GM10847 (cell line): ENCODE measurements around the gene SNX3.

Experiments used
- POLR2A ChIP-seq: IDR thresholded peaks from 2 replicates; pipeline ENCODE4 v1.6.1; 2011; ENCODE audit not compliant: insufficient read length; ENCODE audit errors: extremely low read depth

Gene SNX3

GRCh38 chr6:108275976-108276375 lies 15.1 kb upstream of the SNX3 start:
- no peak for TF ChIP-seq POLR2A

DNA sequence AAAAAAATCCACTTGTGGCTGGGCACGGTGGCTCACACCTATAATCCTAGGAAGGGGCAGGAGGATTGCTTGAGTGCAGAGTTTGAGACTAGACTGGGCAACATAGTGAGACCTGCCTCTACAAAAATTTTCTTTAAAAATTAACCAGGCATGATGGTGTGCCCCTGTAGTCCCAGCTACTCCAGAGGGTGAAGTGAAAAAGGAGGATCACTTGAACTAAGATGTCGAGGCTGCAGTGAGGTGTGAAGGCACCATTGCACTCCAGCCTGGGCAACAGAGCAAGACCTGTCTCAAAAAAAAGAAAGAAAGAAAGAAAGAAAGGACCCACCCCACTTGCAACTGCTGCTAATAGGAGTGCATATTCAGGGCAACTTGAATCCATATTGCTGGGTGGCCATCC lies 13.7 kb upstream of the SNX3 start:
- no peak for TF ChIP-seq POLR2A

GRCh38 chr6:108268845-108269244 lies 8.0 kb upstream of the SNX3 start:
- TF ChIP-seq POLR2A = no peak

- TF ChIP-seq POLR2A = no peak
Observed at GRCh38 chr6:108263371-108263770, 2.5 kb upstream of the SNX3 start.

GRCh38 chr6:108260126-108260808 lies 573 bp downstream of the SNX3 start:
- TF ChIP-seq POLR2A = no peak

DNA sequence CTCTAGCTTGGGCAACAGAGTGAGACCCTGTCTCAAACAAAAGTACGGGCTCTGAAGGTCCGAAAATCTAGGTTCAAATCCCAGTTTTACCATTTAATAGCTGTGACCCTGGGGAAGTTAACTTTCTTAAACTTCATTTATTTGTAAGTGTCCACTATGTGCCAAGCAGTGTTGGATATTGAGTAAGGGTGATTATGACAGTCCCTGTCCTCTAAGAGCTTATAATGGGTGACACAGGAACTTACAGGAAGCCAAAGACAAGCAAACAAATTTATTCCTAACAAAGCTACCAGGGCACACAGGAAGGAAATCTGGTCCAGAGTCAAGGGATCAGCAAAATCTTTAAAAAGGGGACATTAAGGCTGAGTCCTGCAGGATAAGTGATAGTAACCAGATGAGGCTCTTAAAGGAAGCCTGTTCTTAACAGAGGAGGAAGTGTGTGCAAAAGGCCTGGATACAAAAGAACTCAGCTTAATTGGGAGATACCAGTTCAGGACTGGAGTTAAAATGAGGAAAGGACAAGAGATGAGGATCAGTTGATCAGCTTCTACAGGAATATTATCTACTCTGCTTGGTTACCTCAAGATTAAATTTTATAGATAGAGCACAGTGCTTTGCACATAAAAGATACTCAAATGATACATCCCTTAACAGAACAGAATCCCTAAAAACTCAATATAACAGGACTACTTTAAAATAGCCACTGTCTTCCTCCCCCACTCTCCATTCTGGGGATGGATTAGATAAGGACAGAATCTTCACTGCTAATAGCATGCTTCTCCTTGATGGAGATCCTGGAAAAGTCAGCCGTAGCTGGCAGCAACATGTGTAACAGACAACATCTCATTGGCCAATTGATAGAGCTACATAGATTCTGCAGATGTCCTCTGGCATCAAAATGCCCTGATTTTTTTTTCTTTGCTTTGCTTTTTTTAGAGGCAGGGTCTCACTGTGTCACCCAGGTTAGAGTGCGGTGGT lies 6.1 kb downstream of the SNX3 start:
- TF ChIP-seq POLR2A = no peak

DNA sequence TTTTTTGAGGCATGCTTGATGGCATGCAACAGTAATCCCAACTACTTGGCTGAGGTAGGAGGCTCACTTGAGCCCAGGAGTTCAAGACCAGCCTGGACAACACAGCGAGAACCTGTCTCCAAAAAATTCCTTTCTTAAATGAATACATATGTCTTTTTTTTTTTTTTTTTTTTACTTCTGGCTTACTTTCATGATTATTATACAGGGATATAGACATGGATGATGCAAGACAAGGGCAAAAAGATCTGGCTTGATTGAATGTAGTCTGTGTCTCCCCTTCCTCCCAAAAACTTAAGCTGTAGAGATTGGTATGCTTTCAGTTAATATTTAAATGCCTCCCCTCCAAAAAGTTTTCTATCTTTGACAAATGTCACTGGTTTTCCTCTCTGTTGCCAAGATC lies 7.6 kb downstream of the SNX3 start:
- TF ChIP-seq POLR2A = no peak

- TF ChIP-seq POLR2A = no peak
Observed at GRCh38 chr6:108252055-108252454, 8.8 kb downstream of the SNX3 start.

DNA sequence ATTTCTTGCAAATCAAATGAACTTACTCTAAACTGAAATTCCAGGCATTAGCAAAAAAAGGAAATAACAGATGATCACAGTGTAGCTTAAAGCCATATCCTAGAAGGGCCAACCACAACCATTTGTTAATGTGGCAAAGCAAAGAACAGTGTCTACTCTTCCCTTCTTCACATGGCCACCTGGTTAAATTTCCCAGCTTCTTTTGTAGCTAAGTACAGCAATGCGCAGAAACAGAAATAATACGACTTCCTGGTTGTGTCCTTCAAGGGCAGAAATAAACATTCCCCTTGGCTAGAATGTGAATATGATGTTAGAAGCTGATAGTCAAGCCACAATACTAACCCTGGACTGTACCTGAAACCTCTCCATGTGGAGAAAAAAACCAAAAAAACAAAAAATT lies 9.6 kb downstream of the SNX3 start:
- no peak for TF ChIP-seq POLR2A

DNA sequence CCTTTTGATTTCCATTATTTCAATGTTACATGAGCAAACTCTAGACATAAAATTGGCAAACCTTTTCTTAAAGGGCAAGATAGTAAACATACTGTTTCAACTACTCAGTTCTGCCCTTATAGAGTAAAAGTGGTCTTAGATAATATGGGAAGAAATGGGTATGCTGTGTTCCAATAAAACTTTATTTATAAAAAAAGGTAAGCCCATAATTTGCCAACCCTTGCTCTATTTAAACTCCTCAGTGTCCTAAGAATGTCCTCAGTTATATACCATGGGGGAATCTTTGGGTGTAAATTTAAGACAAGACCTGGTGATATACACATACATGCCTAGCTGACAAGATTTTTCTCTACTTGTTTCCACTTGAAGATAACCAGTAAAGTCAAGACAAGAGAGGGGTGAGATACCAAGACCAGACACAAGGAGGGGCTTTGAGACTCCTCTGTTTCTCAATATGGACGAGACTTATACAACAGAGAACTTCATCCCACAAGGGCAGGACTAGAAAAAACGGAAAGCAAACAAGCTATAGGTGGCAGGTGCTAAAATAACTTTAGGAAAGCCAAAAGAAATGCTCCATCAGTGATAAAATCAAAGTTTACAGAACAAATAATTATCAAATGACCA lies 10.5 kb downstream of the SNX3 start:
- no peak for TF ChIP-seq POLR2A

GRCh38 chr6:108247965-108248536 lies 12.8 kb downstream of the SNX3 start:
- TF ChIP-seq POLR2A = no peak

DNA sequence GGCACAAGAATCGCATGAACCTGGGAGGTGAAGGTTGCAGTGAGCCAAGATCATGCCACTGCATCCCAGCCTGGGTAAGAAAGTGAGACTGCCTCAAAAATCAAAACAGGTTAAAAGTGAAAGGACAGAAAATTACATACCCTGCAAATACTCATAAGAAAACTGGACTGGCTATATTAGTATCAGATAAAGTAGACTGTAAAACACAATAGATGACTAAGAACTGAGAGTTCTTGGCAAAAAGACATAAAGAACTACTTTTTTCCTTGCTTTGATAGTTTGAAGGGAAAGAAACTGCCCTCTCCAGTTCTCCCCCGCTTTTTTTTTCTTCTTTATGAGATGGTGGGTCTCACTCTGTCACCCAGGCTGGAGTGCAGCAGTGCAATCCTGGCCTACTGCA lies 17.0 kb downstream of the SNX3 start:
- TF ChIP-seq POLR2A = no peak

GRCh38 chr6:108242721-108243120 lies 18.1 kb downstream of the SNX3 start:
- no peak for TF ChIP-seq POLR2A

DNA sequence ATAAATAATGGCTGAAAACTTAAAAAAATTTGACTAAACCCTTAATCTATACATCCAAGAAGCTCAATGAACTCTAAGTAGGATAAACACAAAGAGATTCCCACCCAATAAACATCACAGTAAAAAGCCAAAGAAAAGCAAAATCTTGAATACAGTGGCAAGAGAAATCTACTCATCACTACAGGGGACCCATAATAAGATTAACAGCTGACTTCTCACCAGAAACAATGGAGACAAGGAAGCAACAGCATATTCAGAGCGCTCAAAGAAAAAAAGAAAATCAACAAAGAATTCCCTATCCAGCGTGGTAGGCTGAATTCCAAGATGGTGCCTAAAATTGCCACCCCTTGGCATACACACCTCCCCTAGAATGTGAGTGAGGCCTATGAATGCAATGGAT lies 18.6 kb downstream of the SNX3 start:
- no peak for TF ChIP-seq POLR2A

- TF ChIP-seq POLR2A = no peak
Observed at GRCh38 chr6:108238322-108238721, 22.5 kb downstream of the SNX3 start.

DNA sequence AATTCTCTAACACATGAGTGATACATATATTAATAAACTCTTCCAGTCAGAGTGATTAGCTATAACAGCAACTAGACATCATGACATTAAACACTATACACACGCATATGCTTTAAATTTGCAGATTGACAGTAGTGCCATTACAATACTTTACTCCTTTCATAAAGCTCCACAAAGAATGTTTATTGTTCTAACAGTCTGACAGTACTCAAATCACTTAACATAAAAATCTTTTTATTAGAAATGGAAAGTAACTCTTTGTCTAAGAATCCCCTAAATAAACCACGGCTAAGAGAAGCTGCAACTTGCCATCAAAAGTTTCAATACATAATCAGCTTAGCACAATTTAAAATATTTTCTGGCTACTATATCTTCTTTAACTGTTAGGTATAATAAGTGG lies 24.0 kb downstream of the SNX3 start:
- TF ChIP-seq POLR2A = no peak

DNA sequence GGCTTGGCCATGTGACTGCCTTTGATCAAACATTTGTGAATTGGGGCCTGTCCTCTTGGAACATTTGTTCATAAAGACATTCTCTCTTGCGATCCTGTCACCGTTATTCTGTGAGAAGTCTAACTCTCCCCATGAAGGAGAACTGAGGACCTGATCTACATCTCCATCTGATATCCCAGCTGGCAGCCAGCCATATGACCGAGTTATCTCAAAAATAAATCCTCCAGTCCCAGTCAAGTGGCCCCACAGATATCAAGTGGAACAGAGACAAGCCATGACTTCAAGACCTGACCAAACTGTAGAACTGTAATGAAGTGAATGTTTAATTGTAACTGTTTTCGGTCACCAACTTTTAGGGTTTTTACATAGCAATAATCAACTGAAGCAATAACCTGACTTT lies 25.7 kb downstream of the SNX3 start:
- no peak for TF ChIP-seq POLR2A
